Panc1 (cell line): ENCODE measurements around the gene CACNA2D4. TPM values are rescaled to one million over a fixed set of nuclear protein-coding genes. Genes with fewer than 3 reads are reported as not detected.

Source experiments
- ATAC-seq: fragments of 200-7000 bp; cut with Tn5 transposase; 2 replicates; pipeline ENCODE4 v1.9.1; 2020; ENCODE audit warnings: mild to moderate bottlenecking, moderate library complexity
- BruUV-seq: library from RNA; stranded (reverse); fragments of 400-500 nt; replicated peaks from 2 replicates; lab custom pipeline; 2021; lab: Mats Ljungman, UMichigan
- CTCF ChIA-PET: fragments of 300-600 bp; sonication (Branson Sonifier 250); formaldehyde crosslinking; loops from one replicate; lab custom pipeline; 2022; ENCODE audit warnings: antibody characterized with exemption; lab: Charles Lee
- POLR2A ChIA-PET: fragments of 300-600 bp; sonication (Branson Sonifier 250); formaldehyde crosslinking; loops from one replicate; lab custom pipeline; 2022; ENCODE audit warnings: antibody characterized with exemption; lab: Charles Lee
- DNase-seq: peaks from one replicate; pipeline ENCODE4 v3.0.0-alpha.2; 2010; ENCODE audit warnings: low read depth, low spot score
- H3K27ac ChIP-seq: 2 replicates; pipeline ENCODE4 v1.5.1; 2011; ENCODE audit warnings: mild to moderate bottlenecking, low read length, inconsistent platforms
- H3K27me3 ChIP-seq: fragments of 200-500 bp; sonication (Bioruptor generic); 2 replicates; pipeline ENCODE4 v1.6.0; 2014; ENCODE audit warnings: low read length, inconsistent platforms; ENCODE audit not compliant: control insufficient read depth, insufficient read depth
- H3K36me3 ChIP-seq: fragments of 200-500 bp; sonication (Bioruptor generic); 2 replicates; pipeline ENCODE4 v1.5.1; 2014; ENCODE audit warnings: inconsistent platforms, mild to moderate bottlenecking, low read length, moderate library complexity; ENCODE audit not compliant: control insufficient read depth, insufficient read depth
- H3K4me1 ChIP-seq: 2 replicates; pipeline ENCODE4 v1.5.1; 2011; ENCODE audit warnings: inconsistent platforms, mild to moderate bottlenecking, low read length, moderate library complexity; ENCODE audit not compliant: control insufficient read depth, insufficient read depth
- H3K4me3 ChIP-seq, 2 experiments: 2 replicates each; pipeline ENCODE4 v1.5.1; 2011 to 2012; ENCODE audit warnings: low read depth in 2 of 2, low read length in 2 of 2, mild to moderate bottlenecking in 2 of 2, inconsistent platforms in 1 of 2, moderate library complexity in 1 of 2
- H3K9me3 ChIP-seq: fragments of 200-500 bp; sonication (Bioruptor generic); 2 replicates; pipeline ENCODE4 v1.5.1; 2014; ENCODE audit warnings: low read depth, mild to moderate bottlenecking, inconsistent platforms, low read length, moderate library complexity; ENCODE audit not compliant: control insufficient read depth, insufficient read depth
- CTCF ChIP-seq: fragments of 450-650 bp; IDR thresholded peaks from 2 replicates; pipeline ENCODE4 v1.5.1; 2017; ENCODE audit warnings: mild to moderate bottlenecking
- POLR2AphosphoS5 ChIP-seq: IDR thresholded peaks from 2 replicates; pipeline ENCODE4 v1.6.1; 2012; ENCODE audit warnings: mild to moderate bottlenecking, low read depth, low read length, moderate library complexity
- REST ChIP-seq, 2 experiments: IDR thresholded peaks; 2 replicates each; pipeline ENCODE4 v1.6.1; 2011 to 2012; ENCODE audit warnings: low read depth in 2 of 2, control low read depth in 1 of 2, low read length in 1 of 2, mild to moderate bottlenecking in 1 of 2, moderate library complexity in 1 of 2; ENCODE audit not compliant: insufficient read depth in 1 of 2
- SIN3A ChIP-seq: IDR thresholded peaks from 2 replicates; pipeline ENCODE4 v1.6.1; 2012; ENCODE audit warnings: low read depth, mild to moderate bottlenecking, low read length, moderate library complexity, borderline replicate concordance; ENCODE audit not compliant: insufficient read depth
- TCF7L2 ChIP-seq: IDR thresholded peaks from 2 replicates; pipeline ENCODE4 v1.6.1; 2011; ENCODE audit warnings: mild to moderate bottlenecking, low read depth, low read length, inconsistent platforms
- in situ Hi-C: cut with HindIII; loops from 2 replicates; pipeline ENCODE4 v1.10.0; 2016; ENCODE audit warnings: low sequenced_read_pairs, low pct_unique_long_range_greater_than_20kb
- intact Hi-C: fragments of 100-400 bp; cut with micrococcal nuclease; formaldehyde crosslinking; loops from one replicate; pipeline ENCODE4 v1.10.0; 2022; ENCODE audit not compliant: unreplicated experiment
- total RNA-seq: library from RNA; stranded (reverse); gene quantifications from one replicate; pipeline ENCODE4 v1.2.1, GENCODE V29; 2021; ENCODE audit not compliant: unreplicated experiment

The CACNA2D4 gene
- total RNA-seq, 1 experiment from 2014 or later, result 0.15 TPM

- POLR2A ChIA-PET, result interaction anchor here (0.6 kb wide), 1 partner anchor 126 kb away, joined by 3 read pairs; no protein-coding TSS in a partner anchor
These were observed 124.8 kb downstream of the CACNA2D4 start for GRCh38 chr12:1793426-1794210.

GRCh38 chr12:1792406-1792805 lies 126.0 kb downstream of the CACNA2D4 start:
- CTCF ChIA-PET, result interaction anchor here (0.6 kb wide), 2 partner anchors 25 to 138 kb away, joined by 4 to 12 read pairs; no protein-coding TSS in a partner anchor
- H3K27me3 ChIP-seq, result no peaks in the 10 kb centered on the region
- DNase-seq, result no peak
- ATAC-seq, result no peak
- no peaks in the 10 kb centered on the region for H3K9me3 ChIP-seq
- H3K4me3 ChIP-seq, result no peak overlapping the region
- intact Hi-C loops (no loop called here), in situ Hi-C loops (no loop called here)
- TF ChIP-seq REST (IDR thresholded peaks at IDR 0.05; ENCODE audit: insufficient read depth in 1 of 2, low read depth in 2 of 2, low read length in 1 of 2), result no peak
- no peak for TF ChIP-seq POLR2AphosphoS5
- TF ChIP-seq TCF7L2, result no peak
- TF ChIP-seq SIN3A, result no peak
- no peak for TF ChIP-seq CTCF
- H3K27ac ChIP-seq, result no peak overlapping the region
- no peaks in the 10 kb centered on the region for H3K4me1 ChIP-seq
- no peaks in the 10 kb centered on the region; the same call in 1 of the 2 replicates for H3K36me3 ChIP-seq
- POLR2A ChIA-PET, result no interaction called here
- no TSS peak for BruUV-seq

More at GRCh38 chr12:1793426-1794210, 124.8 kb downstream of the CACNA2D4 start:
- CTCF ChIA-PET, result interaction anchor here (0.6 kb wide), 1 partner anchor 762 kb away, joined by 3 read pairs; no protein-coding TSS in a partner anchor
- no peak for TF ChIP-seq TCF7L2
- no peak for TF ChIP-seq CTCF
- TF ChIP-seq POLR2AphosphoS5, result no peak
- Histone ChIP-seq H3K4me3 (no peak overlapping the region), H3K9me3 (no peaks in the 10 kb centered on the region), H3K36me3 (no peaks in the 10 kb centered on the region; the same call in 1 of the 2 replicates), H3K27me3 (no peaks in the 10 kb centered on the region), H3K4me1 (no peaks in the 10 kb centered on the region), H3K27ac (no peak overlapping the region)
- no TSS peak for BruUV-seq
- DNase-seq (no peak), ATAC-seq (no peak)
- in situ Hi-C loops (no loop called here), intact Hi-C loops (no loop called here)
